Transverse colon (tissue), 4 donors: ENCODE data around the gene SNRK.

Experiments used
- CTCF ChIP-seq, 5 experiments: fragments of 200-600 bp in 3 of 5; fragments of 450-650 bp in 2 of 5; sonication (generic) in 3 of 5; IDR thresholded peaks; 1 replicate in 2 of 5; 2 replicates in 3 of 5; pipeline ENCODE4 v1.5.1; 2016 to 2017; ENCODE audit warnings: antibody characterized with exemption in 5 of 5, inconsistent platforms in 3 of 5, mild to moderate bottlenecking in 2 of 5, moderate library complexity in 1 of 5
- POLR2A ChIP-seq: fragments of 450-650 bp; IDR thresholded peaks from one replicate; pipeline ENCODE4 v1.6.1; 2016; ENCODE audit warnings: antibody characterized with exemption, mild to moderate bottlenecking, moderate library complexity
- POLR2AphosphoS5 ChIP-seq, 3 donors: sonication (generic); formaldehyde crosslinking; IDR thresholded peaks; one replicate each; pipeline ENCODE4 v1.6.1; 2016; ENCODE audit warnings: antibody characterized with exemption in 3 of 3

- TF ChIP-seq POLR2AphosphoS5 (IDR thresholded peaks at IDR 0.05) = no peak
- no peak for TF ChIP-seq CTCF (IDR thresholded peaks at IDR 0.05)
- no peak for TF ChIP-seq POLR2A
Measured at GRCh38 chr3:43256714-43257461, 29.5 kb upstream of the SNRK start.
